HG02885 (cell line): ENCODE results near the gene CASKIN1.

Experiments used
- ATAC-seq: cut with Tn5 transposase; IDR thresholded peaks from one replicate; pipeline ENCODE4 v1.9.1; 2021; ENCODE audit warnings: mild to moderate bottlenecking; ENCODE audit not compliant: unreplicated experiment, poor library complexity

CASKIN1 gene

DNA sequence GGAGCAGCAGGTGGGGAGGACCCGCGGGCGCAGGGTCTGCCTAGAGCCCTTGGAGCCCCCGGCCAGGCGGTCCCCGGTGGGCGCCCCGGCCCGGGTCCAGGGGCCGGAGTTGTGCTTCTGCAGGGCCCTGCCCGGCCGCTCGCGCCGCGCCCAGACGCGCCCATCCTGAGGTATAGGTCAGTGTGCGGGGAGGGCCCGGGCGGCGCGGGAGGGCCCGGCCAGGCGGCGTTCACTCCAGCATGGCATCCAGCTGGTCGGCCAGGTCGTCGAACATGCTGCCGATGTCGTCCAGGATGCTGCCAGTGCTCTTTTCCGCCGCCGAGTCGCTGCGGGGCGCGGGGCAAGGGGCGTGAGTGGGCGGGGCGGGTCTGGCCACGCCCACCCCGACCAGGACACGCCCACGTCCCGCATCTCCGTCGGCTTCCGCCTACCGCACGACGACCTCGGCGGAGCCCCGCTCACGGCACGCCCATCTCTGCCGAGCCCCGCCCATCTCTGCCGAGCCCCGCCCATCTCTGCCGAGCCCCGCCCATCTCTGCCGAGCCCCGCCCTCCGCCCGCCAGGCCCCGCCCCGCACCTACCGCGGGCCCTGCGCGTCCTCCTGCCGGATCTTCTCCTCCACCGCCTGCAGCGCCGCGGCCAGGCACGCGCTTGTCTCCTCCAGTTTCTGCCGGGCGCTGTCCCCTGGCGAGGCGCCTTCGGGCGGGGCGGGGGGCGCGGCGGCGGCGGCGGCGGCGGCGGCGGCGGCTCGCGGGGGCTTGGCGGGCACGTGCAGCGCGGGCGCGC is 17.9 kb downstream of the CASKIN1 start:
- ATAC-seq, result no peak

DNA sequence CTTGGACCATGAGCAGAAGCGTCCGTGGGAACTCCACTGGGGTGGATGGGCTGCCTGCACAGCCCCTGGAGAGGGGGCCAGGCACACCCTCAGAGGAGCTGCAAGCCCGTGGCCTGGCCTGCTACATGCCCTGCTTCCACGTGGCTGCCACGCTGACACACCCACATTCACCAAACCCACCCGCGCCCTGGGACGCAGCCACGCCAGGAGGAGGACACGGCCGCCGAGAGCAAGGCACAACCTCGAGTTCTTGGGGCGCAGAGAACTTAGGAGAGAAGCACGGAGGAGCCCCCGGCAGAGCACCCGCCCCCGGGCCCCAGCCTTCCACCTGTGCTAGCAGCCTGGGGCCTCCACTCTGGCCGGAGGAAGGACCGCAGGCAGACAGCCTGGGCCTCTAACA is 18.8 kb downstream of the CASKIN1 start:
- ATAC-seq, result no peak

DNA sequence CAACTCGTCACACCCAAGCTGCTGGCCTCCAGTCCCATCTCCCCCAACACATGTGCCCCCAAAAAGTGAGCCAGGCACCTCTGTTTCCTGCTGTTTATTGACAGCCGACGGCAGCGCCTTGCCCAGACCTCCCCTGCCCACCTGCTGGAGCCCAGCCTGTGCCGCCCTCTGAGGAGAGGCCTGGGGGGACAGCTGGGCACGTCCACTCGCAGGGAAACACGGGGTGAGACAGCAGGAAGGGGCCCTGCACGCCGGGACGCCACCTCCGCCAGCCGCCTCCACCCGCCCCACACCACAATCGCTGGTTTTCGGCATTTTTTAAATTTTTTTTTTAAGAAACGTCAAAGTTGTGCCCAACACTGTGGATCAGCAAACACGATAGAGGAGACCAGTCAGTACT is 19.3 kb downstream of the CASKIN1 start:
- no peak for ATAC-seq

DNA sequence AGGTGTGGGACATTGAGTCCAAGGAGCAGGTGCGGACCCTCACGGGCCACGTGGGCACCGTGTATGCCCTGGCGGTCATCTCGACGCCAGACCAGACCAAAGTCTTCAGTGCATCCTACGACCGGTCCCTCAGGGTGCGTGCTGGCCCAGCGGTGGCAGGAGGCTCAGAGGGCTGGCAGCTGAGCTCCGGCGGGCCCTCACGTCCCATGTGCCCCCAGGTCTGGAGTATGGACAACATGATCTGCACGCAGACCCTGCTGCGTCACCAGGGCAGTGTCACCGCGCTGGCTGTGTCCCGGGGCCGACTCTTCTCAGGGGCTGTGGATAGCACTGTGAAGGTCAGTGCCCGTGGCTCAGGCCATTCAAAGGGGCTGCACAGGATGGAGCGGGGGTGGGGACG is 20.4 kb downstream of the CASKIN1 start:
- ATAC-seq, result no peak

DNA sequence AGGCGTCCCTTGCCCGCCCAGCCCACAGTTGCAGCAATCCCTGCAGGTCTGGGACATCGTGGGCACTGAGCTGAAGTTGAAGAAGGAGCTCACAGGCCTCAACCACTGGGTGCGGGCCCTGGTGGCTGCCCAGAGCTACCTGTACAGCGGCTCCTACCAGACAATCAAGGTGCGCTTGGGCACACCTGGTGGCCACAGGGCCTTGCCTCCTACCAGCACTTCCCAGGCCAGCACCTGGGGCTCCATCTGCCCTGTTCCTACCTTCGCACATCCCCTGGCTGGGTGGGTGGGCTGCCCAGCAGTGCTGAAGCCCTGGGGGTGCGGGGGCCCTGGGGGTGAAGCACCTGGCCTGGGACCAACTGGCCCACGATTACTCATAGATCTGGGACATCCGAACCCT is 21.0 kb downstream of the CASKIN1 start:
- no peak for ATAC-seq

DNA sequence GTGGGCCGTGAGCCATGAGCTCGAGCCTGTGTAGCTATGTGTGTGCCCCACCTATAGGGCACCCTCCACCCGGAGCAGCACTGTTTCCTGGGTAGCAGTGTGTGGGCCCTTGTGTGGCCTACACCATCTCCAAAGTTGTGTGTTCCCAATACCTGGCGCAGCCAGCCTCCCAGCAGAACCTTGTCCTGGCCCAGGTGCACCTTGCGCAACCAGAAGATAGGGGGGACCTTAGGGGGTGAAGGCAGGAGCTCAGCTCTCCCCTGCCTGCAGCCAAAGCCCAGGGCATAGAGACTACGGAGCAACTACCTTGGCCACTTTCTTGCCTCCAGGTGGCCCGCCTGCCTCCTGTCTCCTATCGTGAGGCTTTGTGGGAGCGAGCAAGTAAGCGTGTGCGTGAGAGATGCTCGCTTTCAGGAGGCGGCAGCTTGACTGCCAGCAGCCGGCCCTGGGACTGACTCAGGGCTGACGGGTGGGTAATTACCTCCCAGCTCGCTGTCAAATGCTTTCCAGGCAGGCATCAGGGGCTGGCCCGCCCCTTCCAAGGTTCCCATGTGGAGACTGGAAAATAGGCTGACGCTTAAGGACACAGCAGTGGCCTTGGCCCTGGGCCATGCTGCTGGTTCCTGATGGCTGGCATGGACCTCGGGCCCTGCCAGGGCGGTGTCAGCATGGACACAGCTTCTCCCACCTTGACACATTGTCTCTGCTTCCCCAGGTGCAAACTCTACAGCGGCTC is 21.8 kb downstream of the CASKIN1 start:
- no peak for ATAC-seq

DNA sequence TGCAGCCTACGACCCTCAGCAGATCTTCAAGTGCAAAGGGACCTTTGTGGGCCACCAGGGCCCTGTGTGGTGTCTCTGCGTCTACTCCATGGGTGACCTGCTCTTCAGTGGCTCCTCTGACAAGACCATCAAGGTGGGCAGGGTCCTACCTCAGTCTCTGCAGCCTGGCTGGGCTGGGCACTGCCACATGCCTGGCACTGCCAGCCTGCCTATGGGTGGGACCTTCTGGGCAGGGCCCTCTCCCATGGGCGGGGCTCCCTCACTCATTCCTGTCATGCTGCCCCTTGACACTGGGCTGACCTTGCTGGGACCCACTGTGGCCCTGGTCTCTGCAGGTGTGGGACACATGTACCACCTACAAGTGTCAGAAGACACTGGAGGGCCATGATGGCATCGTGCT is 22.5 kb downstream of the CASKIN1 start:
- ATAC-seq, result no peak

DNA sequence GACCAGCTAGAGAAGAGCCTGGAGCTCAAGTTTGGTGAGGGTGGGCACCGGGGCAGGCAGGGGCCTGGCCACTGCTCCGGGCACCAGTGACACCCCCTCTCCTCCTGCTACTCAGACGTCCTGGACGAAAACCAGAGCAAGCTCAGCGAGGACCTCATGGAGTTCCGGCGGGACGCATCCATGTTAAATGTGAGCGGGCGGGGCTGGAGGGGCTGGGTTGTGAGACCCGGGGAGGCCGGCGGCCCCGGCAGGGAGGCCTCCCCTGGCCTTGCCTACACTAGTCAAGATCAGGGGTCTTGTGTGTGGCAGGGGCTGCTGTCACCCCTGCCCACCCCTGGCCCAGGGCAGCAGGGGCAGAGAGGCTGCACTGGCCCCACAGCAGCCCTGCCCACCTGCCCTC is 23.0 kb downstream of the CASKIN1 start:
- no peak for ATAC-seq

DNA sequence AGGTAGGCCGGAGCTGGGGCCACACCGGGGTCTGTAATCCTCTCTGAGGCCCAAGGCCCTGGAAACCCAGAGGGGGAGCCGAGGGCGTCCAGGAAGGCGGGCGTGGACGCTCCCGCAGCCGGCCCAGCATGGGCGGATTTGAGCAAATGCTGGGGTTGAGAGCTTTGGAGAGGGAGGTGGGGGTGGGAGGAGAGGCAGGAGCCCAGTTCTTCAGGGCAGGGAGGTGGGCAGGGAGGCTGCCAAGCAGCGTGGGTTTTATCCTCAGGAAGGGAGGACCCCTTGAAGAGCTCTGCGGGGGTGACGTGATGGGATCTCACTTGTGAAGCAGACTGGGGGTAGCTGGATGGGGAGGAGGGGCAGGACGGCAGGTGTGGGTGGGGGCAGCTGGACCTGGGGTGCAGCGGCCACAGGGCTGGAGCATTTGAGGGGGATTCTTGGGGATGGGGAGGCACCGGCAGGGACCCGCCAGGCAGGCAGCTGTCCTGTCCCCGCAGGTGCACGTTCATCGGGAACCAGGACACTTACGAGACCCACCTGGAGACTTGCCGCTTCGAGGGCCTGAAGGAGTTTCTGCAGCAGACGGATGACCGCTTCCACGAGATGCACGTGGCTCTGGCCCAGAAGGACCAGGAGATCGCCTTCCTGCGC is 23.6 kb downstream of the CASKIN1 start:
- no peak for ATAC-seq

DNA sequence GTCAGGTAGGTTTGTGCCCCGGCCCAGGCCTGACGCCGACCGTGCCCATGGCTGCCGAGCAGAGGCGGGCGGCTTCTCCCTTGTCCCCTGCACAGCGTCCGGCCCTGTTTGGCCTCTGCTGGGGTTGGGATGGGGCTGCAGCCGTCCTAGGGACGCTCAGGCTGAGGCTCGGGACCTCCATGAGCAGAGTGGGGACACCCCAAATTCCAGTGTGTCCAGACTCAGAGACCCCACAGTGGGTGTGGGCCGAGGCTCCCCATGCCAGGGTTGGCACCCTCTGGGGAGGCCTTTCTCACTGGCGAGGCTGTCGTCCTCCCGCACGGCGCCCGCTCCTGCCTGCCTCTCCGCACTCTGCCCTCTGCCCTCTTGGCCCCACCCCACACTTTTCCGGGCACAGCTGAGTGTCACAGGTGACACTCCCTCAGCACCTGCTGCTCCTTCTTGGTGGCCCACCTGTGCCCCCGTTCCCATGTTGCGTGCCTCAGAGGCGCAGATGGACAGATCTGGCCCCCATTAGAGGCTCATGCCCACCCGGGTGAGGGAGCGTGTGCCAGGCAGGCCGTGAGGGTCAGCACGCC is 24.7 kb downstream of the CASKIN1 start:
- ATAC-seq, result no peak

DNA sequence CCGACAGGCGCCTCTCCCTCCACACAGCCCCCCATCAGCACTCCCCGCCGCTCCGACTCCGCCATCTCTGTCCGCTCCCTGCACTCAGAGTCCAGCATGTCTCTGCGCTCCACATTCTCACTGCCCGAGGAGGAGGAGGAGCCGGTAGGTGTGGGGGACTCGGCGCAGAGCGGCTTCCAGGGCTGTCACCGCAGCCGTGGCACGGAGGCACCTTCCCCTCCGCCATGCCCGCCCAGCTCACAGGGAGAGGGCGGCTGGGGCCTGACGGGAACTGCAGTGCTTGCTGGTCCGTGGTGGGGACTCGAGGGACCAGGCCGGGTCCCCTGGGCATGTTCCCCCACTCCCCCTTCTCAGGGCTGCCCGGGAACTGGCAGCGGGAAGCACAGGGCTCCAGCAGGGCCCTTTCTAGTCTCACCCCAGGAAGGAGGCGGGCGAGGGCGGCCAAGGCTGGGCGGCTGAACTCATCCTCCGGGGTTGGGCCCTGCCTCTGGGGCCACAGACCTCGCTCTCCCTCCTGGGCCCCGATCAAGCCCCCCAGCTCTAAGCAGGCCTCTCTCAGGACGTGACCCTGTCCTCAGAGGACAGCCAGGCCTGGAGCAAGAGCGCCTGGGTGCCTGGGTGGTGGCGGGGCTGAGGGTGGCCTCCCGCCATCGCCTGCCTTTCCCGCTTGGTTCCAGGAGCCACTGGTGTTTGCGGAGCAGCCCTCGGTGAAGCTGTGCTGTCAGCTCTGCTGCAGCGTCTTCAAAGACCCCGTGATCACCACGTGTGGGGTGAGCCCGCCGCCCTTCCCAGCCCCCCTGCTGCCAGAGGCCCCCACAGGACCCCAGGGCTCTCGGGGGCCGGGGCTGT is 25.6 kb downstream of the CASKIN1 start:
- no peak for ATAC-seq

DNA sequence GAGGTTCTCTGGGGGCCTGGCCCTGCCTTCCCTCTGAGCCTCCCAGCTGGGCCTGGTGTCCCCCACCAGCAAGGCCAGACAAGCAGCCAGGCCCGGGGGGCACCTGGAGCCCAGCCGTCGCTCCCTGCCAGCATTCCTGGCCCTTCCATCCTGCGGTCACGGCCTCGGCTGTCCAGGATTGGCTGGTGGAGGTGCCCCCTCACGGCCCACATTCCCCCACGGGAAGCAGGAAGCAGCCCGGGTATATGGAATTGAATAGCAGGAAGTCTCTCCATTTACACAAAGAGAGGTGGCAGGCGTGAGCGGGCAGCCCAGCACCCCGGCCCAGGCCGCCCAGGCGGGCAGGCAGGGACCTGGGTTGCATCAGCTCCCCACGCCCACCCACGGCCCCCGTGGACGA is 26.3 kb downstream of the CASKIN1 start:
- no peak for ATAC-seq

DNA sequence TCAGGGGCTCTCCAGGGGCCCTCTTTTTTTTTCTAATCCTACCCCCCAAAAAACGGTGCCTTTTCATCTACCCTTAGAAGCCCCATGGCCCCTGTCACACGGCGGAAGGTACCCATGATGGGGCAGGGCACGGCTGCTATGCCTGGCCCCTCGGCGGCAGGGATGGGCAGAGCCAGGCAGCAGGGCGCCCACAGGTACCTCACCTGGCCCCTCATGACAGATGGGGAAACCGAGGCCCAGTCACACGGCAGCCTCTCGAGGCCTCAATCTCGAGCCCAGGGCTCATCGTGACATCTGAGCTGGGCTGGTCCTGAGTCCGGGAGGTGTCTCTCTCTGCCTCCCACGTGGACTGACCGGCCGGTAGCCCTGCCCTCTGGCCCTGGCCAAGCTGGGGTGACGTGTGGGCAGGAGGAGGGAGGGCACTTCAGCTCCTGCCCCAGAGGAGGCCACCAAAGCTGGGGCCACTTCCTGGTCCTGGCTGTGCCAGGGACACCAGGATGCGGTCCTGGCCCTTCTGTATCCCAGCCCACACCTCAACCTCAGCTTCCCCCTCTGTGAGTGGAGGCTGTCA is 29.3 kb downstream of the CASKIN1 start:
- ATAC-seq, result no peak

DNA sequence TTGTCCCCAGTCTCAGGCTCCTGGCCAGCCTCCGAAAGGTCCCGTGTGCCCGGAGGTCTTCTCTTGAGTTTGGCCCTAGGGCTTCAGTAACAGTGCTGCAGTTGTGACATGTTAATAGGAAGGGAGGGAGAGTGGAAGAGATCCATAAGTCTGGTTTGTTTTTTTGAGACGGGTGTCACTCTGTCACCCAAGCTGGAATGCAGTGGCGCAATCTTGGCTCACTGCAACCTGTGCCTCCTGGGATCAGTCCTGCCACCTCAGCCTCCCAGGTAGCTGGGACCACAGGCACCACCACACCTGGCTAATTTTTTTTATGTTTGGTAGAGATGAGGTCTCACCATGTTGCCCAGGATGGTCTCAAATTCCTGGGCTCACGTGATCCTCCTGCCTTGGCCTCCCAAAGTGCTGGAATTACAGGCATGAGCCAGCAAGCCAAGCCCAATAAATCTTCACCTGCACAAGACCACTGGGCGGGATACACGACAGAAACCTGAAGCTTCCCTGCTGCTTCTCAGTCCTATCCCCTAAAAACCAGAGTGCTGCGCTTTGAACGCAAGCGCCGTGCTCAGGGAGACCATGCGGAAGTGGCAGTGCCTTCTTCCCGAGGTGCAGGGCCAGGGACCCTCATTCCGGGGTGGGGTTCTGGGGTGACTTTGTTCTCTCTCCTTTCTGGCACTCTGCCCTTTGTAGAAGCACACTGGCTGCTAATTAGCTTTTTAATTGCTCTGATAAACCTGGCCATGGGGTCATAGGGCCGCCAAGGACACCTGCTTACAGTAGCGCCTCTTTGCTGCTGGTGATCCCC is 29.9 kb downstream of the CASKIN1 start:
- no peak for ATAC-seq

DNA sequence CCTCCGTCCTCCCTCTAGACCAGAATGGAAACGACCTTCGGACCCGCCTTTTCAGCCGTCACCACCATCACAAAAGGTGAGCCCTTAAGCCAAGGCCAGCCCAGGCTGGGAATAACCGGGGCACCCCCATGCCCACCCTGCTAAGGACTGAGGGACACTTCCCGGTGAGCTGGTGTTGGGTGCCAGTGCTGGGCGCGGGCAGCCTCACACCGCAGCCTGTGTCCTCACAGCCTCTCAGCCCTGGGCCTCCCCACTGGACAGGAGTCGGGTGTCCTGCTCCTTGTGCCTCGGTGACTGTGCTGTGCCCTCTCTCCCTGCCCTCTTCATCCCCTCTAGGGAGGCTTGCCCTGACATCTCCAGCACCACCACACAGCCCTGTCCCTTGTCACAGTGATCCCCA is 30.5 kb downstream of the CASKIN1 start:
- ATAC-seq, result no peak

DNA sequence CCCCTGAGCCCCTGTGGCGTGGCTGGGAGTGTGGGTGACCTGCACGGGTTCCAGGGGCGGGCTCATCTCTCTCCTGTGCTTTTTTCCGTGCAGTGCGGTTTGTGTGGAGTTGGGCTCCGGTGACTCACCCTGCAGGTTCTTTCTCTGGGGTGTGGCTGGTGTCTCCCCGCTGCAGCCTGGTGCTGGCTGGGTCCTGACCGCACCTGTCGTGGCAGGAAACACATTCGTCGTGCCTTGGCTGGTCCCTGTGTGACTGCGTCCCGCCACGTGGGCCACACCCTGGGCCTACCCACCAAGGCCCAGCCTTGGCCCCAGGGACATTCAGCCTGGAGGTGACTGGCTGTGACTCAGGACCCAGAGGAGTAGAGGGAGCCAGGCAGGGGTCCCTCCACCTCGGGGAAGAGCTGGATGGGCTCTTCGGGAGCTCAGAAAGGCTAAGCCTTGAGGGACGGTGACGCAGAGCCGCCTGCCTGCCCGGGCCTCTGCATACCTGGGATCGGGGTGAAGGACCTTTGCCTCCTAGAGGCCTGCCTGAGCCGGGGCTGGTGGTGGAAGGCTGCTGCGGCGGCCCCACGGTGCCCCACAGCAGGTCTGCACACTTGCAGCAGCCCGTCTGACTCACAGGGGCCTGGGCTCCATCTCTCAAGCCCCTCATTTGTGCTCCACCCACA is 33.1 kb downstream of the CASKIN1 start:
- ATAC-seq, result no peak

DNA sequence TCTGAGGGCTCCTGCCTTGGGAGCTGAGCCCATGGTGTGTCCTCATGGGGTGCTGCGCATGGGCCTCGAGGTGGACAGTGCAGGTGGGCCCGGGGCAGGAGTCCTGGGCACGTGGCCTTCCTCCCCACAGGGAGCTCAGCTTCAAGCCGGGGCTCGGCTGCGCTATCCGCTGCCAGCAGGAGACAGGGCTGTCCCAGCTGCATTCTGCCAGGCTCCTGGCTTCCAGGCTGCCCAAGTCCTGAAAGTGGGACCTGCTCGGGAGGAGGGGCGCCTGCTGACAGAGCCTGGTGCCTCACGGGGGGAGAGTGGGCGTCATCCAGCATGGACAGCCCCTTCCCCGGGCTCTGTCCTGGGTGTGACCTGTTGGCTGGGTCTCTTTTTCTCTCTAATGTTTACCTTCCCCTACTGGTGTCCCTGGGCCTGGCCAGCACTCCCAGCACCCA is 33.7 kb downstream of the CASKIN1 start:
- ATAC-seq, result no peak

DNA sequence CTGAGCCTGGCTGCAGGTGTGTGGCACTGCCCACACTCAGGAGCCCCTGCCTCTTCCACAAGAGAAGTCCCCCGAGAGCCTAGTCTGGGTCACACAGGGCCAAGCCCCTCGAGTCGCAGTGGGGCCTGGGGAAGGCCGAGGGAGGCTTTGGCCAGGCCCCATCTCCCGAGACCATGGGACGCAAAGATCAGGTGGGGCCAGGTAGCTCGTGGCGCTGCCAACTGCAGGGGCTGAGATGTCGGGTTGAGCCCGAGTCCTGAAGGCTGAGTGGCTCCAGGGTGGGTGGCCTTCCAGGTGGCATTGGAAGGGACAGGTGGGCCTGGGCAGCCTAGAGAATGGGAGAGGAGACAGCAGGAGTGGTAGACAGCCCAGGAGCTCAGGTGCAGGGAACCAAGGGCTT is 34.5 kb downstream of the CASKIN1 start:
- no peak for ATAC-seq
